ENCODE measurements around the gene RGS14. TPM values are rescaled to one million over a fixed set of nuclear protein-coding genes. Genes with fewer than 3 reads are reported as not detected.

RGS14 gene
- total and polyA plus RNA-seq, 2 donors (not counting 3 experiments of a cell fraction or from before 2014, with no cell fraction given) = 4.3 to 7.3 TPM

- no peaks in the 10 kb centered on the region for H3K9me3 ChIP-seq (replicated peaks; ENCODE audit: control insufficient read depth, insufficient read depth, low read length)
- no peaks in the 10 kb centered on the region for H3K36me3 ChIP-seq (ENCODE audit: control insufficient read depth in 2 of 2, extremely low read depth in 1 of 2, insufficient read depth in 2 of 2, low read length in 2 of 2)
- ChIA-PET POLR2A (interaction anchor here (0.7 kb wide), 1 partner anchor 47 kb away, joined by 5 read pairs; no protein-coding TSS in a partner anchor), CTCF (interaction anchor here (0.6 to 5.8 kb wide), 12 partner anchors 10 to 297 kb away, joined by 3 to 64 read pairs (median 16); partner anchors contain the start of genes LMAN2 and RGS14)
- H2AFZ ChIP-seq (ENCODE audit: low read depth, low read length) = no peak overlapping the region
- BruUV-seq (replicated peaks) = no TSS peak
- H3K4me3 ChIP-seq (replicated peaks in 1 of 3; ENCODE audit: insufficient read depth in 1 of 3, low read depth in 1 of 3, low read length in 3 of 3) = no peak overlapping the region
- TF ChIP-seq EZH2 (IDR thresholded peaks at IDR 0.05; ENCODE audit: borderline replicate concordance, low read depth, low read length, severe bottlenecking) (no peak), FOS (IDR thresholded peaks at IDR 0.05; ENCODE audit: borderline replicate concordance, insufficient read depth, low read length) (no peak), JUN (IDR thresholded peaks at IDR 0.05; ENCODE audit: borderline replicate concordance, insufficient read depth, insufficient read length, low read depth) (no peak), CTCF (IDR thresholded peaks at IDR 0.05; ENCODE audit: extremely low read depth in 1 of 2, insufficient read depth in 1 of 2, low read depth in 1 of 2, low read length in 2 of 2) (no peak), POLR2AphosphoS5 (IDR thresholded peaks at IDR 0.05; ENCODE audit: insufficient read depth, low read depth, low read length) (no peak), POLR2A (IDR thresholded peaks at IDR 0.05; ENCODE audit: low read depth, low read length) (no peak), MYC (IDR thresholded peaks at IDR 0.05; ENCODE audit: low read depth, low read length) (no peak), GATA2 (IDR thresholded peaks at IDR 0.05; ENCODE audit: insufficient read depth, insufficient read length, low read depth, low read length) (no peak)
- TF ChIP-seq, protein P1, sequence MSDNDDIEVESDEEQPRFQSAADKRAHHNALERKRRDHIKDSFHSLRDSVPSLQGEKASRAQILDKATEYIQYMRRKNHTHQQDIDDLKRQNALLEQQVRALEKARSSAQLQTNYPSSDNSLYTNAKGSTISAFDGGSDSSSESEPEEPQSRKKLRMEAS (IDR thresholded peaks at IDR 0.05; ENCODE audit: insufficient read depth, insufficient read length) = no peak
- no peak overlapping the region for H3K4me2 ChIP-seq (ENCODE audit: insufficient read depth, low read length)
- intact Hi-C loops (cut with micrococcal nuclease) = loop anchor here (5.0 kb wide), 1 partner anchor 56 kb away; the partner anchor contains the start of gene MXD3
- no peak for DNase-seq (ENCODE audit: low read depth, low spot score)
- no peaks in the 10 kb centered on the region for H3K79me2 ChIP-seq (ENCODE audit: control insufficient read depth, insufficient read depth, low read length)
- H3K9me1 ChIP-seq (replicated peaks; ENCODE audit: control insufficient read depth, extremely low read depth, insufficient read depth, low read length) = no peaks in the 10 kb centered on the region
- no peaks in the 10 kb centered on the region for H3K27me3 ChIP-seq (ENCODE audit: control insufficient read depth in 2 of 2, insufficient read depth in 2 of 2, low read length in 2 of 2)
- dilution Hi-C loops (cut with MboI; ENCODE audit: extremely low pct_ligation_motif_present, low sequenced_read_pairs) = no loop called here
- no peak overlapping the region for H3K27ac ChIP-seq (ENCODE audit: insufficient read depth, low read depth, low read length)
- no peaks in the 10 kb centered on the region for H4K20me1 ChIP-seq (replicated peaks; ENCODE audit: control insufficient read depth, extremely low read depth, insufficient read depth, low read length)
- no peak overlapping the region for H3K9ac ChIP-seq (replicated peaks; ENCODE audit: extremely low read depth, insufficient read depth, low read length)
- no peak for FAIRE-seq
- H3K4me1 ChIP-seq (ENCODE audit: control insufficient read depth, extremely low read depth, insufficient read depth, low read length) = peaks cover 30% of the 10 kb centered on the region
Observed at GRCh38 chr5:177367981-177368868, 10.5 kb downstream of the RGS14 start.
